ENCODE results near the gene COL9A1.

DNA sequence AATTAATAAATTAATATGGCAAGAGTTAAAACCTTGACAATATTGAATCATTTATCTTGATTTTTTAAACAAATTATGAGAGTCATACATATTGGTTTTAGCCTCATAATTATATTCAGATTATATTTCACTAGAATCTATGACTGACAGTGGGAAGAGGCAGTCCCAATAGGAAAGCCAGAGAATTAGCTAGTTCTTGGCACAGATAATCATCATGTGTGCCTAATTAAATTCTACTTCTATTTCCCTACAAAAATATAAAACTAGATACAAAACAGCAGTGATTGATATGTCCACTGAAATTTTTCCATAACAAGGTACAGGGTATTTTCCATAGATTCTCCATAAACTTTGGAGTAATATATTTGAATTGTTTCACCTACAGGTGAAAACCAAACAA, 38.6 kb downstream of the COL9A1 start:
- TF ChIP-seq POLR2A (IDR thresholded peaks at IDR 0.05; ENCODE audit: low read length): no peak
- TF ChIP-seq GATA1 (IDR thresholded peaks at IDR 0.05; ENCODE audit: low read depth, low read length): no peak
